ENCODE measurements around the gene ITGA2B. TPM values are rescaled to one million over a fixed set of nuclear protein-coding genes. Genes with fewer than 3 reads are reported as not detected.

Gene ITGA2B
- total and polyA plus RNA-seq, 2 of the 4 experiments (the other 2 are of a cell fraction) = under 0.01 to 0.26 TPM

DNA sequence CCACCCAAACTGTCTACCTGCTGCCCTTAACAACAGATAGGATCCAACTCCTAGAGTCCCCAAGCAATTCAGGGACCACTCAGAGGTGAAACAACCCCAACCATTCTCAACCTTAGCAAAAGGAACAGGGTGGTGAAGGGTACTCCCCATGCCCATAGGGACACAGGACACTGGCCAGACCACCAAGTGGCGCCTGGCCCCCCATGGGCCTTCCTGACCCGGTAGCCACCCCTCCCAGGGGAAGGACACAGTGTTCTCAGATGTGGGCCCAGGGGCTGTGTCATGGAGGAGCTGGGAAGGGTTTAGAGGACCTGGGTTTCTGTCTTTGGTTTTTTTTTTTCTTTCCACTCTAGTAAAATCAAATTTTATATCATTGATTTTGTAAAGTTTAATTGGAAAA, 55.1 kb downstream of the ITGA2B start:
- H3K9me1 ChIP-seq (ENCODE audit: insufficient read depth, low read length) = no peaks in the 10 kb centered on the region
- no peak overlapping the region for H2BK120ac ChIP-seq (ENCODE audit: low read depth, low read length)
- no peak for ATAC-seq (ENCODE audit: low read depth)
- H3K18ac ChIP-seq (ENCODE audit: low read depth, low read length) = no peak overlapping the region
- ChIA-PET POLR2A (ENCODE audit: unreplicated experiment) (no interaction called here), CTCF (no interaction called here)
- H4K8ac ChIP-seq (ENCODE audit: low read depth in 2 of 2, low read length in 2 of 2) = no peak overlapping the region
- dilution Hi-C loops (cut with HindIII; ENCODE audit: low sequenced_read_pairs, unreplicated experiment) = no loop called here
- H3K27me3 ChIP-seq (ENCODE audit: control insufficient read depth, insufficient read depth, low read length) = peaks cover 13% of the 10 kb centered on the region; the same call in 1 of the 2 replicates
- H4K91ac ChIP-seq (ENCODE audit: insufficient read depth, low read depth, low read length) = no peak overlapping the region
- intact Hi-C loops (cut with micrococcal nuclease) = no loop called here
- no peak overlapping the region for H3K23ac ChIP-seq (ENCODE audit: low read depth, low read length)
- no peak overlapping the region for H3K56ac ChIP-seq (ENCODE audit: extremely low read depth, insufficient read depth, low read length)
- no peak overlapping the region for H3K4me3 ChIP-seq (ENCODE audit: insufficient read depth, low read depth, low read length)
- H3K14ac ChIP-seq (replicated peaks; ENCODE audit: low read depth, low read length) = no peak overlapping the region
- no peak overlapping the region for H2AK9ac ChIP-seq (replicated peaks; ENCODE audit: low read depth, low read length, poor library complexity)
- H3K9ac ChIP-seq (ENCODE audit: low read depth, low read length) = no peak overlapping the region
- H3K27ac ChIP-seq (ENCODE audit: insufficient read depth, low read length) = no peak overlapping the region
- no peak overlapping the region for H2AFZ ChIP-seq (replicated peaks; ENCODE audit: low read length, poor library complexity)
- TF ChIP-seq POLR2A (IDR thresholded peaks at IDR 0.05; ENCODE audit: low read depth, low read length) (no peak), RFX5 (IDR thresholded peaks at IDR 0.05; ENCODE audit: low read depth, low read length) (no peak)
- no peak overlapping the region for H3K4ac ChIP-seq (ENCODE audit: low read depth, low read length)
- no peaks in the 10 kb centered on the region for H3K79me1 ChIP-seq (ENCODE audit: low read depth in 1 of 2, low read length in 2 of 2)
- no peaks in the 10 kb centered on the region for H3K4me1 ChIP-seq (ENCODE audit: control insufficient read depth, insufficient read depth, low read length)
- DNase-seq = no peak
- in situ Hi-C loops (cut with MboI; ENCODE audit: low sequenced_read_pairs) = no loop called here
- H2BK20ac ChIP-seq (ENCODE audit: low read depth, low read length) = no peak overlapping the region
- H4K20me1 ChIP-seq (ENCODE audit: insufficient read depth, low read length) = no peaks in the 10 kb centered on the region
- H4K5ac ChIP-seq (ENCODE audit: low read depth, low read length) = no peak overlapping the region
- no peaks in the 10 kb centered on the region for H3K9me3 ChIP-seq (ENCODE audit: control insufficient read depth, insufficient read depth, low read length)
- H3K4me2 ChIP-seq (ENCODE audit: low read depth, low read length) = no peak overlapping the region
- H3K36me3 ChIP-seq (ENCODE audit: control insufficient read depth, insufficient read depth, low read length) = no peaks in the 10 kb centered on the region
- no CpG with 5 or more reads among the region's 2 CpGs for WGBS, 2 experiments (ENCODE audit: extremely low coverage in 2 of 2, insufficient read length in 1 of 2)
- no peak overlapping the region for H2BK5ac ChIP-seq (ENCODE audit: low read depth, low read length, poor library complexity, severe bottlenecking)
- H2AK5ac ChIP-seq (ENCODE audit: low read depth, low read length) = no peak overlapping the region
- no TSS peak for BruUV-seq (replicated peaks)
- no peak overlapping the region for H2BK15ac ChIP-seq (ENCODE audit: low read depth, low read length)
